H1 (cell line): ENCODE data around the gene WRAP53. TPM values are rescaled to one million over a fixed set of nuclear protein-coding genes. Genes with fewer than 3 reads are reported as not detected.

Experiments used
- CTCF ChIA-PET: fragments of 300-600 bp; sonication (Branson Sonifier 250); formaldehyde crosslinking; loops from one replicate; lab custom pipeline; 2021; ENCODE audit not compliant: partially characterized antibody; lab: Charles Lee
- POLR2A ChIA-PET: fragments of 300-600 bp; sonication (Branson Sonifier 250); formaldehyde crosslinking; loops from one replicate; lab custom pipeline; 2021; ENCODE audit warnings: inconsistent platforms; ENCODE audit not compliant: partially characterized antibody; lab: Charles Lee
- DNase-seq, 2 experiments: peaks; one replicate each; pipeline versions ENCODE4 v3.0.0 to v3.0.0-alpha.2; 2010 to 2022; ENCODE audit warnings: low spot score in 2 of 2, low read depth in 1 of 2, mixed read lengths in 1 of 2
- FAIRE-seq: peaks from 2 replicates; lab custom pipeline; 2011; peaks lifted over from hg19 to GRCh38; lab: Jason Lieb, UNC
- H2AFZ ChIP-seq: 2 replicates; pipeline ENCODE4 v1.8.1; 2012; ENCODE audit warnings: low read length, inconsistent platforms
- H2AK5ac ChIP-seq: 2 replicates; pipeline ENCODE4 v1.6.1; 2013; ENCODE audit warnings: low read depth, low read length
- H2BK120ac ChIP-seq: replicated peaks from 2 replicates; pipeline ENCODE3; 2013; ENCODE audit warnings: low read depth, low read length, inconsistent platforms
- H2BK12ac ChIP-seq: 2 replicates; pipeline ENCODE4 v1.6.1; 2013; ENCODE audit warnings: low read depth, low read length
- H2BK15ac ChIP-seq: 2 replicates; pipeline ENCODE4 v1.6.1; 2013; ENCODE audit warnings: low read length
- H2BK20ac ChIP-seq: 2 replicates; pipeline ENCODE4 v1.6.1; 2013; ENCODE audit warnings: low read length
- H2BK5ac ChIP-seq: 2 replicates; pipeline ENCODE4 v1.6.1; 2013; ENCODE audit warnings: low read depth, low read length
- H3K14ac ChIP-seq: 2 replicates; pipeline ENCODE4 v1.6.1; 2013; ENCODE audit warnings: inconsistent platforms; ENCODE audit not compliant: insufficient read length
- H3K18ac ChIP-seq: 2 replicates; pipeline ENCODE4 v1.6.1; 2013; ENCODE audit warnings: low read length; ENCODE audit errors: extremely low read depth
- H3K23ac ChIP-seq: 2 replicates; pipeline ENCODE4 v1.6.1; 2013; ENCODE audit warnings: inconsistent platforms; ENCODE audit not compliant: insufficient read length
- H3K23me2 ChIP-seq: 2 replicates; pipeline ENCODE4 v1.6.1; 2013; ENCODE audit warnings: low read depth, low read length
- H3K27ac ChIP-seq: 2 replicates; pipeline ENCODE4 v1.6.1; 2011; ENCODE audit warnings: low read depth, low read length, inconsistent platforms
- H3K27me3 ChIP-seq, 4 experiments: replicated peaks in 1 of 4; 1 replicate in 1 of 4; 2 replicates in 3 of 4; pipeline versions ENCODE4 v1.6.1 to v1.8.1; 2011 to 2013; ENCODE audit warnings: low read length in 3 of 4, mild to moderate bottlenecking in 3 of 4, inconsistent platforms in 2 of 4, mixed read lengths in 2 of 4, moderate library complexity in 1 of 4; ENCODE audit not compliant: control insufficient read depth in 3 of 4, insufficient read depth in 3 of 4; ENCODE audit errors: extremely low read depth in 1 of 4
- H3K36me3 ChIP-seq, 4 experiments: 2 replicates each; pipeline versions ENCODE4 v1.6.1 to v1.8.1; 2011 to 2013; ENCODE audit warnings: mild to moderate bottlenecking in 4 of 4, low read length in 3 of 4, moderate library complexity in 2 of 4, control low read depth in 1 of 4, inconsistent platforms in 1 of 4; ENCODE audit not compliant: insufficient read depth in 4 of 4, control insufficient read depth in 2 of 4
- H3K4ac ChIP-seq: replicated peaks from 2 replicates; pipeline ENCODE3; 2013; ENCODE audit warnings: low read length, low read depth, mixed read lengths, inconsistent platforms; ENCODE audit not compliant: insufficient read length
- H3K4me1 ChIP-seq, 4 experiments: replicated peaks in 1 of 4; 1 replicate in 1 of 4; 2 replicates in 3 of 4; pipeline versions ENCODE4 v1.6.1 to v1.8.1; 2011 to 2013; ENCODE audit warnings: low read length in 3 of 4, inconsistent platforms in 2 of 4, mixed read lengths in 1 of 4; ENCODE audit not compliant: insufficient read depth in 4 of 4, control insufficient read depth in 3 of 4
- H3K4me2 ChIP-seq, 2 experiments: 2 replicates each; pipeline versions ENCODE4 v1.6.1 to v1.8.1; 2011 to 2013; ENCODE audit warnings: low read depth in 2 of 2, low read length in 2 of 2, control low read depth in 1 of 2, inconsistent platforms in 1 of 2, mild to moderate bottlenecking in 1 of 2; ENCODE audit not compliant: insufficient read depth in 1 of 2
- H3K4me3 ChIP-seq, 4 experiments: fragments of 200-600, 300-600 bp in 1 of 4; sonication (generic), shearing (Covaris generic), sonication (Bioruptor Twin) in 1 of 4; 2 replicates each; pipeline versions ENCODE4 v1.5.1 to v1.8.1; 2011 to 2016; ENCODE audit warnings: low read length in 4 of 4, low read depth in 3 of 4, control low read depth in 2 of 4, inconsistent platforms in 2 of 4, mild to moderate bottlenecking in 2 of 4, mixed read lengths in 1 of 4, moderate library complexity in 1 of 4; ENCODE audit not compliant: insufficient read depth in 2 of 4; ENCODE audit errors: extremely low read depth in 1 of 4
- H3K56ac ChIP-seq: replicated peaks from 2 replicates; pipeline ENCODE3; 2013; ENCODE audit warnings: low read depth, mild to moderate bottlenecking, mixed read lengths, low read length, inconsistent platforms; ENCODE audit not compliant: insufficient read length
- H3K79me1 ChIP-seq: 2 replicates; pipeline ENCODE4 v1.6.1; 2013; ENCODE audit warnings: low read depth, low read length, control low read depth
- H3K79me2 ChIP-seq, 2 experiments: 2 replicates each; pipeline versions ENCODE4 v1.6.1 to v1.8.1; 2012 to 2013; ENCODE audit warnings: low read length in 2 of 2, mild to moderate bottlenecking in 2 of 2, inconsistent platforms in 1 of 2; ENCODE audit not compliant: insufficient read depth in 2 of 2, control insufficient read depth in 1 of 2
- H3K9ac ChIP-seq, 4 experiments: replicated peaks in 1 of 4; 1 replicate in 1 of 4; 2 replicates in 3 of 4; pipeline versions ENCODE4 v1.6.1 to v1.8.1; 2011 to 2013; ENCODE audit warnings: low read depth in 3 of 4, low read length in 3 of 4, control low read depth in 2 of 4, mild to moderate bottlenecking in 2 of 4, moderate library complexity in 2 of 4, inconsistent platforms in 1 of 4; ENCODE audit errors: extremely low read depth in 1 of 4
- H3K9me3 ChIP-seq, 2 experiments: 2 replicates each; pipeline versions ENCODE4 v1.6.1 to v1.8.1; 2012 to 2013; ENCODE audit warnings: mild to moderate bottlenecking in 2 of 2, moderate library complexity in 2 of 2, control low read depth in 1 of 2, inconsistent platforms in 1 of 2, low read depth in 1 of 2, low read length in 1 of 2, mixed read lengths in 1 of 2; ENCODE audit not compliant: insufficient read depth in 2 of 2
- H4K20me1 ChIP-seq, 2 experiments: replicated peaks in 1 of 2; 2 replicates each; pipeline versions ENCODE3 to v1.8.1; 2011 to 2013; ENCODE audit warnings: inconsistent platforms in 2 of 2, low read length in 2 of 2, mild to moderate bottlenecking in 1 of 2; ENCODE audit not compliant: insufficient read depth in 2 of 2, control insufficient read depth in 1 of 2
- H4K5ac ChIP-seq: 2 replicates; pipeline ENCODE4 v1.6.1; 2013; ENCODE audit warnings: low read length, low read depth, mixed read lengths, inconsistent platforms; ENCODE audit not compliant: insufficient read length
- H4K8ac ChIP-seq: 2 replicates; pipeline ENCODE4 v1.8.0; 2013; ENCODE audit warnings: mild to moderate bottlenecking, moderate library complexity, low read length, inconsistent platforms; ENCODE audit not compliant: insufficient read depth; ENCODE audit errors: extremely low read depth
- H4K91ac ChIP-seq: replicated peaks from 2 replicates; pipeline ENCODE3; 2013; ENCODE audit warnings: low read length, mixed read lengths, inconsistent platforms; ENCODE audit not compliant: insufficient read length
- CREB1 ChIP-seq: IDR thresholded peaks from 2 replicates; pipeline ENCODE4 v1.6.1; 2012; ENCODE audit warnings: inconsistent platforms
- EZH2 ChIP-seq: fragments of 200-600 bp; sonication (generic); IDR thresholded peaks from 2 replicates; pipeline ENCODE4 v1.7.1; 2012; ENCODE audit warnings: low read depth, mild to moderate bottlenecking, moderate library complexity, low read length, inconsistent platforms; ENCODE audit not compliant: severe bottlenecking
- GABPA ChIP-seq: IDR thresholded peaks from 2 replicates; pipeline ENCODE4 v1.6.1; 2011; ENCODE audit warnings: mild to moderate bottlenecking, low read length, moderate library complexity, borderline replicate concordance; ENCODE audit not compliant: insufficient read depth
- GTF2F1 ChIP-seq: IDR thresholded peaks from 2 replicates; pipeline ENCODE4 v1.6.1; 2012; ENCODE audit warnings: low read depth, low read length, improper control_type of control experiment, borderline replicate concordance
- KDM5A ChIP-seq: fragments of 200-600 bp; IDR thresholded peaks from 2 replicates; pipeline ENCODE4 v1.7.1; 2012; ENCODE audit warnings: mild to moderate bottlenecking, low read length, inconsistent platforms, mixed read lengths
- PHF8 ChIP-seq: fragments of 200-600 bp; sonication (generic); conservative IDR thresholded peaks from 2 replicates; pipeline ENCODE4 v1.7.1; 2012; ENCODE audit warnings: low read depth, mild to moderate bottlenecking, inconsistent platforms, low read length, moderate library complexity
- POU5F1 ChIP-seq: IDR thresholded peaks from 2 replicates; pipeline ENCODE4 v1.6.1; 2011; ENCODE audit warnings: low read depth, mild to moderate bottlenecking, low read length, moderate library complexity
- SIX5 ChIP-seq: IDR thresholded peaks from 2 replicates; pipeline ENCODE4 v1.6.1; 2011; ENCODE audit warnings: mild to moderate bottlenecking, low read depth, low read length
- WGBS, 2 experiments: shearing (Covaris generic) in 1 of 2; methylation state at CpG; one replicate each; pipeline versions ENCODE4 v1.1.6 to v1.1.7; 2013 to 2015; ENCODE audit warnings: low lambda C conversion rate in 2 of 2, mixed read lengths in 2 of 2, inconsistent platforms in 1 of 2, low coverage in 1 of 2, missing lambda C conversion rate in 1 of 2; ENCODE audit not compliant: insufficient replicate concordance in 2 of 2, insufficient coverage in 1 of 2, insufficient read length in 1 of 2; ENCODE audit errors: extremely low coverage in 1 of 2, missing lambda C conversion rate in 1 of 2; 5-methylcytosine and 5-hydroxymethylcytosine counted together
- polyA plus RNA-seq, 7 experiments: library from polyadenylated mRNA; depleted of rRNA in 3 of 7; stranded (reverse) in 5 of 7; unstranded in 2 of 7; fragments of >200 nt in 5 of 7; fragments of 200-250 nt in 2 of 7; gene quantifications; 1 replicate in 5 of 7; 2 replicates in 1 of 7; 4 replicates in 1 of 7; pipeline versions ENCODE4 v1.2.1 to v1.2.3, GENCODE V29; 2011 to 2013; ENCODE audit warnings: missing spikeins in 2 of 7, mixed read lengths in 2 of 7
- total RNA-seq: library from RNA; stranded (reverse); fragmentation: NEBNext Ultra II Directional; extraction: Animal tissue kit (Norgen Biotek cat#: 25700); gene quantifications from 2 replicates; pipeline ENCODE4 v1.2.1, GENCODE V29; 2021

Gene WRAP53
- total and polyA plus RNA-seq, 2 of the 8 experiments (the other 6 are each of a cell fraction or from before 2014, with no cell fraction given): 29.2 to 30.1 TPM

GRCh38 chr17:7647018-7647417 is 41.3 kb upstream of the WRAP53 start:
- Histone ChIP-seq H3K79me2 (no peaks in the 10 kb centered on the region), H3K56ac (no peak overlapping the region), H3K18ac (no peak overlapping the region), H3K4me1 (peaks cover 0 to 7% (median 5%) of the 10 kb centered on the region in 4 experiments; a peak in 5 of 7 replicates), H2BK20ac (no peak overlapping the region), H2BK12ac (no peak overlapping the region), H3K14ac (no peak overlapping the region), H3K23ac (no peak overlapping the region), H2AFZ (no peak overlapping the region; the same call in 1 of the 2 replicates), H3K27ac (no peak overlapping the region), H3K4me2 (no peak overlapping the region), H3K4ac (no peak overlapping the region), H4K8ac (no peak overlapping the region), H3K27me3 (peaks cover 0 to 4% (median 2%) of the 10 kb centered on the region in 4 experiments; a peak in 3 of 7 replicates), H3K9ac (no peak overlapping the region), H4K5ac (no peak overlapping the region), H3K9me3 (no peaks in the 10 kb centered on the region), H4K20me1 (peaks cover 0 to 1% of the 10 kb centered on the region in 2 experiments), H2BK5ac (no peak overlapping the region), H2BK15ac (no peak overlapping the region), H4K91ac (no peak overlapping the region), H3K23me2 (peaks cover 14% of the 10 kb centered on the region), H3K36me3 (no peaks in the 10 kb centered on the region), H2BK120ac (no peak overlapping the region), H3K79me1 (no peaks in the 10 kb centered on the region), H3K4me3 (no peak overlapping the region), H2AK5ac (no peak overlapping the region)
- TF ChIP-seq POU5F1 (no peak), GABPA (no peak), SIX5 (no peak), CREB1 (no peak), PHF8 (no peak), KDM5A (no peak), EZH2 (no peak), GTF2F1 (no peak)
- 98% methylated on average over 4 of the region's 4 CpGs; no CpG with 5 or more reads in 1 of the 2 experiments for WGBS, 2 experiments
- FAIRE-seq: no peak
- POLR2A ChIA-PET: interaction anchor here (58.0 to 79.4 kb wide), 2 partner anchors 7 to 20 kb away, joined by 2272 read pairs; partner anchors contain the start of genes ATP1B2, FXR2, SAT2 and SHBG
- no peak for DNase-seq
- CTCF ChIA-PET: interaction anchor here (0.5 to 18.2 kb wide), 7 partner anchors 14 to 473 kb away, joined by 3 to 211 read pairs (median 6); partner anchors contain the start of genes SAT2, SHBG, TP53 and WRAP53
